GM20431 (cell line): Measurements from ENCODE around the gene TM4SF5.

Experiments used
- in situ Hi-C: fragments of 300-500 bp; cut with MseI, MboI; formaldehyde crosslinking; loops from one replicate; pipeline ENCODE4 v1.15.0; 2020; ENCODE audit warnings: low sequenced_read_pairs; ENCODE audit not compliant: unreplicated experiment

TM4SF5 gene, protein sequence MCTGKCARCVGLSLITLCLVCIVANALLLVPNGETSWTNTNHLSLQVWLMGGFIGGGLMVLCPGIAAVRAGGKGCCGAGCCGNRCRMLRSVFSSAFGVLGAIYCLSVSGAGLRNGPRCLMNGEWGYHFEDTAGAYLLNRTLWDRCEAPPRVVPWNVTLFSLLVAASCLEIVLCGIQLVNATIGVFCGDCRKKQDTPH

DNA sequence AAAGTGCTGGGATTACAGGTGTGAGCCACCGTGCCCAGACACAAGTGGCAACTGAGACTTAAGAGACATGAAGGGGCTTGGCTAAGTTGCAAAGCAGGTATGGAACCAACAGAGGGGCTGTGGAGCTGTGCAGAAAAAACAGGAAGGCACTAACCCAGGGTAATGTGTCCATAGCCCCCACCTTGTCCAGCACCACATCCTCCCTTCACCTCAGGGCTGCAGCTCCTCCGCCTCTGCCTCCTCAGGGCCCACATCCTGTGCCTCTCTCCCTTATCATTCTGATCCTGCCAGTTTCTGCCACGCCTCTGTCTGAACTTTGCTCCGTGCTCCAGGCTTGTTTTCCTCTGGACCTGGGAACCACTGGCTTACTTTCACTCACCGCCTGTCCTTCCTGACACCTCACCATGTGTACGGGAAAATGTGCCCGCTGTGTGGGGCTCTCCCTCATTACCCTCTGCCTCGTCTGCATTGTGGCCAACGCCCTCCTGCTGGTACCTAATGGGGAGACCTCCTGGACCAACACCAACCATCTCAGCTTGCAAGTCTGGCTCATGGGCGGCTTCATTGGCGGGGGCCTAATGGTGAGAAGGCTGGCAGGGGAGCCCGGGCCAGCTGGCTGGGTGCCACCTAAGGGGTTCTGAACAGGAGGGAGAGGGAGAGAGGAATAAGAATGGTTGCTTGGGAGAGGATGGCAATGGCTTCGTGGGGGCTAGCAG is at the start of gene TM4SF5:
TM4SF5 (plus strand) TSS at position 368 of the 716 bp plus-strand sequence; CDS start at position 405, 37 bp downstream.
- in situ Hi-C loops: no loop called here

DNA sequence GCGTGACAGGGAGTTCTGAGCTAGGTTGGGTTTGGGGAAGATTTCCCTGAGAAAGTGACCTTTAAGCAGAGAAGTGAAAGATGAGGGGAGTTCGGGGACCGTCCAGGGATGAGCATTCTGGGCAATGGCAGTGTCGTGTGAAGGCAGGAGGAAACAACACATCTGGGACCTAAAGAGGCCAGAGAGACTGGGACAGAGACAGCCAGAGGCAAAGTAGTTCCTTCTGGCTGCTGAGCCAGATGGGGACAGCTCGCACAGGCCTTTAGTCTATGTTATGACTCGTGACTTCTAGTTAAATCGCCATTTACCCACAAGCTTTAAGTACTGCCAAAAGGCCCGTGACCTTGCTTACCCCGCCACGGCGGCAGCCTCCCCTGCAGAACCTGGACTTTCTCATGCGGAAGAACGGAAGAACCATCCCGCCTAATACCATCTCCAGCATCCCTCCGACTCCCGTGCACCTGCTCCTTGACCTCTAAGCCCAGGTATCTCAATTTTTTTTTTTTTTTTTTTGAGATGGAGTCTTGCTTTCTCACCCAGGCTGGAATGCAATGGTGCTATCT is 48.9 kb upstream of the TM4SF5 start:
- in situ Hi-C loops: no loop called here

DNA sequence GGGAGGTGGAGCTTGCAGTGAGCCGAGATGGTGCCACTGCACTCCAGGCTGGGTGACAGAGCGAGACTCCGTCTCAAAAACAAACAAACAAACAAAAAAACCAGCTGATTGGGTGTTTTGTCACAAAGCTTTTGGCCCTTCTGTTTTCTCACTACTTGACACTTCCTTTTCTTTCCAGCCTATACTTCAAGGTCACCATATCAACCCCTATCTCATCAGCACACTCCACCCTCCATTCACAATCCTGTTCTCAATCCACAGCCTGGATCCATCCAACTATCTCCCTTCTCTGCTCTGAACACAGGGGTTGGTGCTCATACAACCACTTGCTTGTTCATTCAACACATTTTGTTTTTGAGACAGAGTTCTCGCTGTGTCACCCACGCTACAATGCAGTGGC is 47.0 kb upstream of the TM4SF5 start:
- in situ Hi-C loops: no loop called here

DNA sequence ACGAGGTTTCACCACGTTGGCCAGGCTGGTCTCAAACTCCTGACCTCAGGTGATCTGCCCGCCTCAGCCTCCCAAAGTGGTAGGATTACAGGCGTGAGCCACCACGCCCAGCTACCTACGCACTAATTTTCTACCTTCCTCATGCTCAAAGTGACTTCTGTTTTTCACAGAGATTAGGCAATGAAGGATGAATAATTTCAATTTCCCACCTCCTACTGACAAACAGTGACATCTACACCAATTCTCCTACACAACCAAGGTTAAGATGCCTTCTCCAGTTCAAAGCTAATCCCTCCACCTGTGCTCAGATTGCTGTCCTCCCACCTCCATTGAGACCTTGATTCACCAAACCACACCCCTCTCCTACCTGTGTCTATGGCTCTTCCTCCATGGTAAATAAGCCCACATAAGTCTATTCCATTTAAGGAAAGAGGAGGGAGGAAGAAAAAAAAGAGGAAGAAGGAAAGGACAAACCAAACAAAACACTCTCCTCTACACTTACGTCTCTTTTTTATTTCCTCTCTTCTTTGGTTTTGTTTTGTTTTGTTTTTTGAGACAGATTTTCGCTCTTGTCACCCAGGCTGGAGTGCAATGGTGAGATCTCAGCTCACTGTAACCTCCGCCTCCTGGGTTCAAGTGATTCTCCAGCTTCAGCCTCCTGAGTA is 45.9 kb upstream of the TM4SF5 start:
- in situ Hi-C loops: no loop called here

DNA sequence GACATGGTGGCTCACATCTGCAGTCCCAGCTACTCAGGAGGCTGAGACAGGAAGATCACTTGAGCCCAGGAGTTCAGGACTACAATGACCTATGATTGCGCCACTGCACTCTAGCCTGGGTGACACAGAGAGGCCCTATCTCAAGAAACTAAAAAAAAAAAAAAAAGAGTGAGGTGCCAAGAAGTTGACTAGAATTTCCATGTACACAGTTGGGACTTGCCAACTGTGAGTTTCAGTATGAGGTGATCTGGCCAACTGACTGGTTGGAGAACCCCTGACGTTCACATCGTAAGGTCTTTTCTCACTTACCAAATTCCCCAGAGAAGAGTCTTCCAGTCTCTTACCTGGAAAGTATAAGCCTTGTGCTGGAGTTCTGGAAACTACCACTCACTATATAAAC is 43.6 kb upstream of the TM4SF5 start:
- in situ Hi-C loops: no loop called here

DNA sequence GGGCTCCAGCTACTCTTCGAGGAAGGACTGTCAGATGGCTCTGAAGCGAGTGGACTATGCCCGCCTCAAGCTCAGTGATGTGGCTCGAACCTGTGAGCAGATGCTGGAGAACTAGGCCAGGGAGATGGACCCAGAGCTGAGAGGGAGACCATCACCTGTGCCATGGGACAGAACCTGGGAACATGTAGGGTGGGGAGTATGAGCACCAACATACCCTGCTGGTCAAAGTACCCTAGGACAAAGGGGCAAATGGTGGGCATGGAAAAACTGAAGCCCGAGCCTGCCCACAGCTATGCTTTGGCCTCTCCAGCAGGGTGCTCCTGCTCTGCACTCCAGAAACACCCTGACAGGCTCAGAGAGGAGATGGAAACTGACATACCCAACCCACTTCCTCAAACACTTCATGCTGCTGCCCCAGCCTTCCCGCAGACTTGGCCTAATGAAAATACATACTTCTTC is 38.6 kb upstream of the TM4SF5 start:
- in situ Hi-C loops: no loop called here

DNA sequence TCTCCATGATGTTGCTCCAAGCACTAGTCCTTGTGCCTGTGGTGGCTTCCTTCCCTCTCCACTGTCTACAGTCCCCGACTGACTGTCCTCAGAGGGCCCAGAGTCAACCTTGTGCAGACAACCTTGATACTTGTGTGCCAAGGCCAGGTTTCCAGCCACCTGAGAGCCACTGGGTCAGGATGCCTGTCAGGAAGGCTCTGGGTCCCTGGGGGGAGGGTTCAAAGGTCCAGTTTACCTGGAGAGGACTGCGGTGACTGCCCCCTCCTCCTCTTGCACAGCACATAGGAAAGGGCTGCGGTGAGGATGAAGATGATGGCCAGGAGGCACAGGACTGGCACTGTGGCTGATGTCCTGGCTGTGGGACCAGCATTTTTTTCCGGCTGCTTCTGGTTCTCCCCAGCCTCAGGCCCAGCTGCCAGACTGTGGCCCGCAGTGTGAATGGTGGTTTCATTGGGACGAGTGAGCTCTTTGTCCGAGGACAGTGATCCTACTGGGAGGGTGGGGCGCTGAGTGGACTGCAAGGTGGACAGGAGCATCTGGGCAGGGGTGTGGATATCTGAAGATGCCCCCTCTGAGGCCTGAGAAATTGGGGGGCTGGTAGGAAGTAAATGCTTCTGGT is 36.7 kb upstream of the TM4SF5 start:
- in situ Hi-C loops: no loop called here

DNA sequence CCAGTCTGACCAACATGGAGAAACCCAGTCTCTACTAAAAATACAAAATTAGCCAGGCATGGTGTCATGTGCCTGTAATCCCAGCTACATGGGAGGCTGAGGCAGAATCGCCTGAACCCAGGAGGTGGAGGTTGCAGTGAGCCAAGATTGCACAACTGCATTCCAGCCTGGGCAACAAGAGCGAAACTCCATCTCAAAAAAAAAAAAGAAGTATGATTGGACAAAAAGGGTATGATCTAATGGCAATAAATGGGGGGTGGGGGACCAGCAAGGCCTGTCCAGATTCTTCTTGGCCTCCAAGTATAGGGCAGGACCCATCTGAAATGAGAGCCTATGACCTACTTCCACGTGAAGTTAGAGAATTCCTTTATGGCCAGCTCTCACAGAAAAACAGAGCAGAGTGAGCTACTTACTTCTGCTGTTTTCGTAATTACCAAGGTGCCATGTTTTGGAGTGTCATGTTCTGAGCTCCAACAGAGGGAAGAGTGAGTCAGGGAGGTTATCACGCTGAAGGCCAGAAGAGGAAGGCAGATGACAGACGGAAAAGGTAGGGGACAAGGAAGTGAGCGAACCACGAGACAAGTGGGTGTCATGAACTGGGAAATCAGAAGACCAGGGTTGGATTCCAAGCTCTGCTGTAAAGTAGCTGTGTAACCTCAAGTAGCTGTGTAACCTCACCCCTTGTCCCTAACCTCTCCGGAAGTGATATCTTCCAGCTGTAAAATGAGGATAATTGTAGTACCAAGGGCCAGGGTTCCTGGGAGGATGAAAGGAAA is 35.6 kb upstream of the TM4SF5 start:
- in situ Hi-C loops: no loop called here

DNA sequence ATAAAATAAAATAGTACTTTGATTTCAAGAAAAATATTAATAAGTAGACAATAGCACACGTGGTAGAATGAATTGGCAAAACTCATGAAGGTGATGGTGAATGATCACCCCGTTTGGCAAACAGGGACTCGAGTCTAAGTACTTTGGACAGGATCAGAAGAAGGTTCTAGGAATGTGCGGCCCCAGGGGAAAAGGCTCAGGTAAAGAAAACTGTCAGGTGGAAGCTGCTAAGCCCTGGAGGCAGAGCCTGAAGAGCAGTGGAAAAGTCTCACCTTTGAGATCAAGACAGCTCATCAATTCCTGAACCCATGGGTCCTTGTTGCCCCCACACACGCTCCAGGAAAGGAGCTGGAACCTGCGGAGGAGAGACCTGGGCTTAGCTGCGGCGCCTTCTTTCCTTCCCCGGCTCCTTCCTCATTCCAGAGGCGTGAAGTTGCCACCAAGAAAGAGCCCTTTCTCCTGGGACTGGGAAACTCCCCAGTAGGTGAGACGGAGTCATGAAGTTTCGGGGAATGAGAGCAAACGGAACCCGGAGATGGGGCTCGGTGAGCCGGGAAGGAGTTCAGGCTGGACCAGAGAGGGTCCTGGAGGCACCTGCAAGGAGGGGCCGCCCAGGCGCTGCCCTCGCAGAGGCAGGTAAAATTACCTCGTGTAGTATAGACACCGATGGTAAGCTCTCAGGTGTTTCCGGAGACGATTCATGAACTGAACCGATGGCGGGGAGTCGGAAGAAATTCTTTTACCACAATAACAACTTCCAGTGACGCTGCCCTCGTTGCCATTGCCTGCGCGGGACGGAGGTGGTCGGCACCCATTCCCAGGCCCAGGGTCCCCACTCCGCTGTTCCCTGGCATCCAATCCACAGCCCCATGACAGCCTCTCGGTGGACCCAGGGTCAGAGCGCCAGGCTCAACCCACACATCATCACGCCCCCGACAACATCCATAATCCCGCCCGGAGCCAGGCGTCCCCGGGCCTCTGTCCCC is 33.3 kb upstream of the TM4SF5 start:
- in situ Hi-C loops: no loop called here

DNA sequence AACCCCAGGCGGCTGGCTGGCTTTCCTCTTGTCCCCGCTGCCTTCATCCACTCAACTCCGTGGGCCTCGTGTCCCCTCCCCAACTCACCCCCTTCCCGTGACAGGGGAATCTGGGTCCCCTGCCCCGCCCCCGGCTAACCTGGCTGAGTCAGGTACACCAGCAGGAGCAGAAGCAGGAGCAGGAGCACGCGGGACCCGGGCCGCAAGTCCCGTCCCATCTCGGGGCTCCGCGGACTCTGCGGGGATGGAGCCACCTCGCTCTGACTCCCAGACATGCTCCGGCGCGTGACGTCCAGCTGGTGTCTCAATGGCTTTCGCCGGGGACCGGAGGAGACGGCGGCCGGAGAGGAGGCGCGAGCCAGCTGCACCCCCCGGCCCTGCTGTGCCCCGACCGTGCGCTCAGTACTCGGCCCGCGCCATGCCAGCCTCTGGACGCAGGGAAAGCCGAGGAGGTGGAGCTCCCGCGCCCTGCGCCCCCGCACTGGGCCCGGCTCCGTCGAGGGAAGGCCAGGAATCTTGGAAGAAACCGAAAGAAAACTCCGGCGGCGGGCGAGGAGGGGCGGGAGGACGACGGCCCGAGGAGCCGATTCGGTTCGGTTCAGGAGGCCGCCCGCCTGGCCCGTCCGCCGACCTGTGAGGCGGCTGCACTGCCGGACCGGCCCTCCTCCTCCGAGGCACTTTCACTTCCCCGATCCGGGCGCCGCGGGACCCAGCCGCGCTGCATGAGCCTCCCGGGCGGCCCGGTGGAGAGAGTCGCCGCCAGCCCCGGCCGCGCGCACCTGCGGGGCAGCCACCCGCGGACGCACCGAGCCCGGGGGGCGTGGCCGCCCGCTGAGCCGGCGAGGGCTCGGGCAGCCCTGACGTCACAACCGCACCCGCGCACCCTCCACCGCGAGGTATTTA is 32.3 kb upstream of the TM4SF5 start, which contains the start of the genes CXCL16 and ZMYND15:
CXCL16 (minus strand) TSS at position 807 of the 903 bp plus-strand sequence; CDS start at position 218, 589 bp downstream.
ZMYND15 (plus strand) TSS at position 712 of the 903 bp plus-strand sequence. CDS start 716 bp downstream, outside the sequence.
- in situ Hi-C loops: no loop called here

DNA sequence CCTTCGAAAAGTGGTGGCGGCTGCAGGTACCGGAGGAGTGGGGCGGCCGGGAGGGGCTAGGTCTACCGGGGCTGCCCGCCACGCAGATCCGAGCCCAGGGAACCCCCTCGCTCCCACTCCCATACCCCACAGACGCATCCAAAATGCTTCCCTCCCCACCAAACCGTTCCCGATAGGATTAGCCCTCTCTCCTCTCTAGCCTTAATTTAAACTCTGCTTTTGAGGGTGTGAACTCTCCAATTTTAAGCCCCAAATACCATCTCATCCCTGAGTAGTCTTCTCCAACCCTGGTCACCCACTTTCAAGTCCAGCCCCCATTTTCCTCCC is 31.7 kb upstream of the TM4SF5 start:
- in situ Hi-C loops: no loop called here

DNA sequence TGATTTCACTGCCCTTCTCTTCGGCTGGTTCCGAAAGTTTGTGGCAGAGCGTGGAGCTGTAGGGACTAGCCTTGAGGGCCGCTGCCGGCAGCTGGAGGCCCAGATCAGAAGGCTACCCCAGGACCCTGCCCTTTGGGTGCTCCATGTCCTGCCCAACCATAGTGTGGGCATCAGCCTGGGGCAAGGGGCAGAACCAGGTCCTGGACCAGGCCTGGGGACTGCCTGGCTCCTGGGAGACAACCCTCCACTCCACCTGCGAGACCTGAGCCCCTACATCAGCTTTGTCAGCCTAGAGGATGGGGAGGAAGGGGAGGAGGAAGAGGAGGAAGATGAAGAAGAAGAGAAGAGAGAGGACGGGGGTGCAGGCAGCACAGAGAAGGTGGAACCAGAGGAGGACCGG is 31.1 kb upstream of the TM4SF5 start:
- in situ Hi-C loops: no loop called here

DNA sequence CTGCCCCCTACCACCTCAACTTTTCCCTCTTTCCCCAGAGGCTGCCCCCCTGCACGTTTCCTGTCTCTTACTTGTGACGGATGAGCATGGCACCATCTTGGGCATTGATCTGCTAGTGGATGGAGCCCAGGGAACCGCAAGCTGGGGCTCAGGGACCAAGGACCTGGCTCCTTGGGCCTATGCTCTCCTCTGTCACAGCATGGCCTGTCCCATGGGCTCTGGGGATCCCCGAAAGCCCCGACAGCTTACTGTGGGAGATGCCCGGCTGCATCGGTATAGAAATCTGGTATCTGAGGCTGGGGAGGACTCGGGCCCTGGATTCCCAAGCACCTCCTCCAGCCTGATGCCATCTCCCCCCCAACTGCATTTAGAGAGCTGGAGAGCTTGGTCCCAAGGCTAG is 30.1 kb upstream of the TM4SF5 start:
- in situ Hi-C loops: no loop called here

DNA sequence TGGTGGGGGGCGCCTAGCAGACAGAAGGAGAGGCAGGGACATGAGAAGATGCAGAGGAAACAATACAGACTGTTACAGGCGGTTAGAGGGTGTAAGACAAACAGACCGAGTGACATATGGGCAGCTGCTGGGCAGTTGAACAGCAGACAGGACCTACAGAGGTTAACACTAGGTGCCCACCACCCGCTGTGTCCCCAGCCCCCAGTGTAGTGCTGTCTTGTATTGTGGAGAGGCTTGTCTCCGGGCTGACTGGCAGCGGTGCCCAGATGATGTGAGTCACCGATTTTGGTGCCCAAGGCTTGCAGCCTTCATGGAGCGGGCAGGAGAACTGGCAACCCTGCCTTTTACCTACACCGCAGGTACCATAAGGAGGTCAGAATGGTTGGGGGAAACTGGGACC is 29.6 kb upstream of the TM4SF5 start:
- in situ Hi-C loops: no loop called here

DNA sequence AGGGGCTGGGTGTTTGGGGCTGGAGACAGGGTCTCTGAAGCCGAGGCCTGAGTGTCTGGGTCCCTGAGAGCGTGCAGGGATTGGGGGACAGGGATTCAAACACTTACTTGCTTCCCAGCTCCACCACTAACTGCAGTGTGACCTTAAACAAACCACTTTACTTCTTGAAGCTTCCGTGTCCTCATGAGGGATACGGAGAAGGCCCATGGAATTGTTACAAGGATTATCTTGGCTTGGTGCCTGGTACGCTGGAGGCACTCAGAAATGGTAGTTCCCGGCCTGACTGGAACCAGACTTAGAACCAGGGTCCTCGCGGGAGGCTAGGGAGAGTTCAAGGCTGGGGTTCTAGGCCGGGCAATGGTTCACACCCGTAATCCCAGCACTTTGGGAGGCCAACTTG is 29.1 kb upstream of the TM4SF5 start:
- in situ Hi-C loops: no loop called here

DNA sequence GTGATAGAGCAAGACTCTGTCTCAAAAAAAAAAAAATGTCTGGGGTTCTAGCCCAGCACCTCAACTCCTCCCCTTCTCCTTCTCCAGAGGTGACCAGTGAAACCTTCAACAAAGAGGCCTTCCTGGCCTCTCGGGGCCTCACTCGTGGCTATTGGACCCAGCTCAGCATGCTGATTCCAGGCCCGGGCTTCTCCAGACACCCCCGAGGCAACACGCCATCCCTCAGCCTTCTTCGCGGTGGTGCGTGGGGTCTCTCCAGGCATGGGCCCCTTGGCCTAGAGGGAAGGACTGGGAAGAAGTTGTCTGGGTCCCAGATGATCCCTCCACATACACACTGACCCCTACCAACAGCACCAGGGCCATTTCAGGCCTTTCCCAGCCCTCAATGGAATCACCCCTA is 28.5 kb upstream of the TM4SF5 start:
- in situ Hi-C loops: no loop called here

DNA sequence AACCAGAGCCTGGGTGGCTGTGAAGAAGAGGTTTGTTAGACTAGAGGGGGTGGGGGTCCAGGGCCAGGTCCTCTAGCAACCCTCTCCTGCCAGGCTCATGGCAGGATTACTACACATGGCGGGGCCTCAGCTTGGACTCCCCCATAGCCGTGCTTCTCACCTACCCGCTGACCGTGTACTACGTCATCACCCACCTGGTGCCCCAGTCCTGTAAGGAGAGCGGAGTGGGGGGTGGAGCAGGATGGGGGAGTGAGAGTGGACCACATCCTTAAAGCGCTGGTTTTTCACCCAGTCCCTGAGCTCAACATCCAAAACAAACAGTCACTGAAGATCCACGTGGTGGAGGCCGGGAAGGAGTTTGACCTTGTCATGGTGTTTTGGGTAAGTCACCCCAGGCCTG is 27.8 kb upstream of the TM4SF5 start:
- in situ Hi-C loops: no loop called here
